ENCODE results near the gene SLC38A7.
"Not testable (repeated sequence)": the region's sequence is repeated elsewhere in the genome, so short reads cannot be mapped to it uniquely, and the experiment has no call there.

The SLC38A7 gene

GRCh38 chr16:58678716-58679115 lies 5.9 kb downstream of the SLC38A7 start:
- DNase-seq (ENCODE audit: low read depth in 2 of 2) = no peak

DNA sequence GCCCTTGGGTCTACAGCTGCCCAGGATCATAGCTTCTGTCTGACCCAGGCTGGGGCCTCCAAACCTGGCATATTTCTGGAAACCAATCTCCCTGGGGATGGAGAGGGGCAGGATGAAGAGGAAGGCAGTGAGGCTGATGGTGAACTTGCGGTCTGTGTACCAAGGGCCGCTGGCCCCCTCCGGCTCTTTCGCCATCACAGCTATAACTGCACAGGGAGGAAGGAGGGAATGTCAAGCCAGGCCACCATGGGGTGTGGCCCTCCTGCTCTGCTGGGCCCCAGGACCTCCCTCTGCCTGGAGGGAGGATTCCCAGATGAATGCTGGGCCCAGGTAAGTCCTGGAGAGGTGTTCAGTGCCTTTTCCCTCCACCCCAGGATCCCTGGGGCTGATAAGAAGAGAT lies 6.3 kb downstream of the SLC38A7 start:
- DNase-seq (ENCODE audit: low read depth in 2 of 2) = no peak

- DNase-seq (ENCODE audit: low read depth in 2 of 2) = no peak
Measured at GRCh38 chr16:58670946-58671583, 13.5 kb downstream of the SLC38A7 start.

GRCh38 chr16:58670177-58670576 lies 14.4 kb downstream of the SLC38A7 start:
- no peak for DNase-seq (ENCODE audit: low read depth in 2 of 2)

- no peak for DNase-seq (ENCODE audit: low read depth in 2 of 2)
Measured at GRCh38 chr16:58665200-58665599, 19.4 kb downstream of the SLC38A7 start.

GRCh38 chr16:58661199-58661830 lies 23.3 kb downstream of the SLC38A7 start:
- DNase-seq (ENCODE audit: low read depth in 2 of 2) = no peak

DNA sequence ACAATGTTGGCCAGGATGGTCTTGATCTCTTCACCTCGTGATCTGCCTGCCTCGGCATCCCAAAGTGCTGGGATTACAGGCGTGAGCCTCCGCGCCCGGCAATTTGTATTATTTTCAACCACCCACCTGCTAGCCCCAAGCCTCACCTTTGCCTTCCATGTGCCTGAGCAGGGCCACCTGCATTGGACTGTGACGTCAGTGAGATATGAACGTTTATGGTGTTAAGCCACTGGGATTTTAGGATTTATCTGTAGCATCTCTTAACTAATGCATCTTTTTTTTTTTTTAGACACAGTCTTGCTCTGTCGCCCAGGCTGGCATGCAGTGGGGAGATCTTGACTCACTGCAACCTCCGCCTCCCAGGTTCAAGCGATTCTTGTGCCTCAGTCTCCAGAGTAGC lies 24.7 kb downstream of the SLC38A7 start:
- DNase-seq (ENCODE audit: low read depth in 2 of 2) = not testable (repeated sequence)

DNA sequence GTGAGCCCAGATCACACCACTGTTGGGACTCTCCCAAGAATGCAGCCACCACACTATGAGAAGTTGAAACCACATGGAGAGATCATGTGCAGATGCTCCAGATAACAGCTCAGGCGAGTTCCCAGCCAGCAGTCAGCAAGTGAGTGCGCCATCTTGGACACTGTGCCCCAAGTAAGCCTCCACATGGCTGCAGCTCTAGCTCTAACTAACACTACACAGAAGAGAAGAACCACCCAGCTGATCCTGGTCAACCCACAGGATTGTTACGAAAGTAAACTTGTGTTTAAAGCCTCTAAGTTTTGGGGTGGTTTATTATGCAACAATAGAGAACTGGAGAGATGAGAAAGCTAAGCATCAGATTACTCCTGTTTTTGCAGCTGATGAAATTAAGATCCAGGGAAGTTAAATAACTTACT lies 25.8 kb downstream of the SLC38A7 start:
- no peak for DNase-seq (ENCODE audit: low read depth in 2 of 2)

- no peak for DNase-seq (ENCODE audit: low read depth in 2 of 2)
Measured at GRCh38 chr16:58656899-58657298, 27.7 kb downstream of the SLC38A7 start.

- DNase-seq (ENCODE audit: low read depth in 2 of 2) = no peak
Measured at GRCh38 chr16:58655215-58655596, 29.4 kb downstream of the SLC38A7 start.

DNA sequence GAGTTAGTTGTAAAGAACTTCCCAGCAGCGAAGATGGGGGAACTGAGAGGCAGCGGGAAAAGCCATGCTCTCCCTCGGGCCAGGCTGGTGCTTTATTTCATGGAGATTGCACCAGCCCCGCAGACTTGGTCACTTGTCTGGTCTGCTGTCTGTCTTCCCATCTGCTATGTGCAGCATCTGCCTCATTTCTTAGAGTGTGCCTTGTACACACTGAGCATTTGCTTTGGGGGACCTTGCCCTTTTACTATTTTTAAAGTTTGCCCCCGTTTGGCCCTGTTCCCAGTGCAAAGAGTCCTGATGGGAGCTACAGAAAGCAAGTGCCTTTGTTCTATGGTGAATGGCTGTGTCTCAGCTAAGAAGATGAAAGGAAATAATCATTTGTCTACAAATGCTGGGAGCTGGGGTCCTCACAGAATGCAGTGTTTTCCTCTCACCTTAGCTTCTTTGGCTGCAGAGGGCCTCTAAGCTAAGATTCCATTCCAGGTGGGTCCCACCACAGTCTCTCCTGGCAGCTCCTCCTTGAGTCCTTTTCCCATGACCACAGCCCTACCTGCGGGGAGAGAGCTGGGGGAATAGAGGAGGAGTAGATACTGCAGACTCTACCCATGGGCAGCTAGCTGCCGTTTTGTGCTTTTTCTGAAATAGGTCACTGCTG lies 29.9 kb downstream of the SLC38A7 start:
- DNase-seq (ENCODE audit: low read depth in 2 of 2) = no peak

DNA sequence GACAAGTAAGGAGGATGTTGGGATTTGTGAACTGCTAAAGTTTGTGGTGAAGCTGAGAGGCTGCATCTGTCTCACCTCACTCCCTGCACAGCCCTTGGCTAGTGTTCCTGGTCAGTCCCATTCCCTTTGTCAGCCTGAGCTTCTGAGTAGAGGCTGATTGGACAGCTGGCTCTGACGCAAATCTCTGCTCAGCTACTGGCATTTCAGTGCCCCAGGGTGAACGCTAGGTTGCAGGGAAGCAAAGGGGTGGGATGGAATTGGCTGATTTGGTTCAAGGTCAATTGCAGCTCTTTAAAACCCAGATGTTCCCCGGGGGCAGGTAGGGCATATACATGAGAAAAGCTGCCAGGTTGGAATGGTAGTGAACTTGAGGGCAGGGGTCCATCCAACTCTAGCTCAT lies 31.8 kb downstream of the SLC38A7 start:
- no peak for DNase-seq (ENCODE audit: low read depth in 2 of 2)

DNA sequence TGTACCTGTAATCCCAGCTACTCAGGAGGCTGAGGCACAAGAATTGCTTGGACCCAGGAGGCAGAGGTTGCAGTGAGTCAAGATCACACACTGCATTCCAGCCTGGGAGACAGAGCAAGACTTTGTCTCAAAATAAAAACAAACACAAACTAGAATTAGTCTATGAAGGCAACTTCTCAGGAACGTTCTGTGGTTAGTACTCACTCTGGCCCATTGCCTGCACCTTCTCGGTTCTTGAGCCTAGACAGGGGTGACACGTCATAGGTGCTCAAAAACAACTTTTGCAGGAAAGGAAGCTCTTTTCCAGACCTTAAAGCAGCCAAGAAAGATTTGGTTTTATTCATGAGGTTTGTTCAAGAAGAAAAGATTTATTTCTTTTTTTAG lies 32.6 kb downstream of the SLC38A7 start:
- no peak for DNase-seq (ENCODE audit: low read depth in 2 of 2)

DNA sequence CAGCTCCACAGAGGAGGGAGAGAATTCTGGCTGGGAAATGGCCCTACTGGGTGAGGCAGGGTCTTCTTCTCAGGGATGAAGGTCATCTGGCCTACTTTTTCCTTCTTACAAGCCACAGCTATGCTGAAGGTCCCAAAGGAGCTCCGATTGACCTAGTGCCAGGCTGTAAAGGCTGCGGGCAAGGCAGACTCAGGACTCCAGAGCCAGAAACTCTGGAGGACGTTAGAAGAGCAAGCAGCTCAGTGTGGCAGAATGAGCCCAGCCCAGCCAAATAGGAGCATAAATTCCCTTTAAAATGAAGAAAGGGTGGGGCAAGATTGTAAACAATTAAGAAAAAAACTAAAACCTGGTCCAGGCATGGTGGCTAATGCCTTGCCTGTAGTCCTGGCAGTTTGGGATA lies 34.9 kb downstream of the SLC38A7 start:
- DNase-seq (ENCODE audit: low read depth in 2 of 2) = no peak

GRCh38 chr16:58647107-58647506 lies 37.5 kb downstream of the SLC38A7 start:
- DNase-seq (ENCODE audit: low read depth in 2 of 2) = no peak

DNA sequence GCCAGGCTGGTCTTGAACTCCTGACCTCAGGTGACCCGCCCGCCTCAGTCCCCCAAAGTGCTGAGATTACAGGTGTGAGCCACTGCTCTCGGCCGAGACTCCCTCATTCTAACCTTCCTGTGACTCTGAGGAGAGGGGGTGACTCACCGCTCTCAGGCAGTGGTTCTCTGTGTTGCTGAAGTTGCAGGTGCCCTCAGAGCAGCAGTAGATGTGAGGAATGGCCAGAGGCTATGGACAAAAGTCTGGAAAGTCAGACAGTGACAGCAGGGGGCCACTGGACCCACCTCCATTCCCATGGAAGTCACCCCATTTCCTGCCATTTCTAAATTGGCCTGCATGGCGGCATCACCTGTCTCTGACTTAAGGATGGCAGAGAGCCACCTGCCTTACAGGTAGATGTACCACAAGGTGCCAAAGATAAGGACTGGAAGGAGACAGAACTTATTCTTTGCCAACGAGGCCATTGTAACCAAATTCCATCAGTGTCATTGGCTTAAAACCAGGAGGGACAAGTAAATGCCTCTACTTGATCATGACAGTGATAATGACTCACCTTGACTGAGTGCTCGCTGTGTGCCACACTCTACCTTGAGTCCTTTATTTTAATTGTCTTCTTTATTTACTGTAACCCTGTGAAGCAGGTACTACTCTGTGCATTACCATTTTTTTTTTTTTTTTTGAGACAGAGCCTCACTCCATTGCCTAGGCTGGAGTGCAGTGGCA lies 39.6 kb downstream of the SLC38A7 start:
- DNase-seq (ENCODE audit: low read depth in 2 of 2) = no peak

- DNase-seq (ENCODE audit: low read depth in 2 of 2) = no peak
Measured at GRCh38 chr16:58644108-58644507, 40.5 kb downstream of the SLC38A7 start.

DNA sequence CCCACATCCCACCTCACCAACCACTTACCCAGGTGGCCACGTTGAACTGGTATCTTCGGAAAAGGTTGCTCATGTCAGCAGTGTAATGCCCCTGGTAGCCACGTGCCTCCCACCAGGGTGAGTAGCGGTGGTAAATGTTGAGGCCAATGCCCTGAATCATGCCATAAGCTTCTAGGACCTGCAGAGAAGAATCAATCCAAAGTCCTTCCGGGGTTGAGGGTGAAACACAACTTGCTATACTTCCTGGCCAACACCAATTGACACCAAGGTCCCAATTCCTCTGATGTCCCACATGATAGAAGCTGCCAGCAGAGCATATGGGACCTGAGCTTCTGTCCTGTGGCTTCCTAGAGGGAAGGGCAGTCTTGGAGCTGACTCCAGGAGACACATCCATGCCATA lies 43.6 kb downstream of the SLC38A7 start:
- DNase-seq (ENCODE audit: low read depth in 2 of 2) = no peak

- no peak for DNase-seq (ENCODE audit: low read depth in 2 of 2)
Measured at GRCh38 chr16:58639836-58640235, 44.7 kb downstream of the SLC38A7 start.

GRCh38 chr16:58639230-58639629 lies 45.3 kb downstream of the SLC38A7 start:
- DNase-seq (ENCODE audit: low read depth in 2 of 2) = no peak

DNA sequence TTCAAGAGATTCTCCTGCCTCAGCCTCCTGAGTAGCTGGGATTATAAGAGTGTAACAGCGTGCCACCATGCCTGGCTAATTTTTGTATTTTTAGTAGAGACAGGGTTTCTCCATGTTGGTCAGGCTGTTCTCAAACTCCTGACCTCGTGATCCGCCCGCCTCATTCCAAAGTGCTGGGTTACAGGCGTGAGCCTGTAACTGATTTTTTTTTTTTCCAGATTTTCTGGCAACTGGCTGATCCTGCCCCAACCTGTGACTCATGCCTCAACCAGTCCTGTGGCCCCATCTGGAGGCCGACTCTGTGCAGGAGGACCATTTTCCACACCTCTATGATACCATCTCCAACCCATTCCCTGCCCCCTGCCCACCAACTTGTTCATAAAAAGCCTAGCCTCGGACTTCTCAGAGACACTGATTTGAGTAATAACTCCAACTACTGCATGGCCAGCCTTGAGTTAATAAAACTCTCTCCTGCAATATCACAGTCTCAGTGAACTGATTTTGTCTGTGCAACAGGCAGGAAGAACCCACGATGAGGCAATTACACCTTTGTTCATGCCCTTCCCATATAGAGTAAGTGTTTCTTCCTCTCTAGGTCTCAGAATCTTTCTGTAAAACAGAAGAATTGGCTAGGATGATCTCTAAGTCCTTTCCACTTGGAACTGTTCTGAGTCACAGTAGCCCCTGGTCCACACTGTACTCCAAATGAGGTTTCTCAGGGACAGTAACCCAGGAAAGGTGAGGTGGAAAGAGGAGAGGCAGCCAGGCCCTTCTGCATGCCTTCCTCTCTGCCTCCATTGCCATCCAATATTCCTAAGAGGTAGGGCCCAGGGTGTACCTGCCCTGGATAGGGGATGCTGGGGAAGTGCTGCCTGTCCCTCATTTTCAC lies 46.2 kb downstream of the SLC38A7 start:
- DNase-seq (ENCODE audit: low read depth in 2 of 2) = no peak

GRCh38 chr16:58637021-58637420 lies 47.5 kb downstream of the SLC38A7 start:
- not testable (repeated sequence) for DNase-seq (ENCODE audit: low read depth in 2 of 2)

Measured in stimulated activated CD8-positive, alpha-beta memory T cell treated with anti-CD3 and anti-CD28 coated beads, Interleukin-2, amount 100 ng/mL, for 48 hours (primary cell).